PC-3 (cell line): ENCODE data around the gene CLIP1. TPM values are rescaled to one million over a fixed set of nuclear protein-coding genes. Genes with fewer than 3 reads are reported as not detected.
"Not testable (repeated sequence)": the region's sequence is repeated elsewhere in the genome, so short reads cannot be mapped to it uniquely, and the experiment has no call there.

Experiments
- ATAC-seq: fragments of 200-7000 bp; cut with Tn5 transposase; 2 replicates; pipeline ENCODE4 v1.9.1; 2020; ENCODE audit warnings: mild to moderate bottlenecking, moderate library complexity
- BruUV-seq: library from RNA; stranded (reverse); fragments of 400-500 nt; replicated peaks from 2 replicates; lab custom pipeline; 2021; lab: Mats Ljungman, UMichigan
- CTCF ChIA-PET: fragments of 300-600 bp; sonication (Branson Sonifier 250); formaldehyde crosslinking; loops from one replicate; lab custom pipeline; 2022; ENCODE audit warnings: antibody characterized with exemption; lab: Charles Lee
- POLR2A ChIA-PET: fragments of 300-600 bp; sonication (Branson Sonifier 250); formaldehyde crosslinking; loops from one replicate; lab custom pipeline; 2022; ENCODE audit warnings: antibody characterized with exemption; ENCODE audit not compliant: unreplicated experiment; lab: Charles Lee
- DNase-seq: peaks from one replicate; pipeline ENCODE4 v3.0.0-alpha.2; 2015
- H2AFZ ChIP-seq: fragments of 300-600 bp; sonication (generic); 2 replicates; pipeline ENCODE4 v1.6.0; 2016; ENCODE audit warnings: antibody characterized with exemption, low read length
- H3F3A ChIP-seq: fragments of 300-600 bp; sonication (generic); one replicate; pipeline ENCODE4 v1.6.0; 2017; ENCODE audit warnings: antibody characterized with exemption, low read length, control low read depth, mild to moderate bottlenecking; ENCODE audit not compliant: unreplicated experiment
- H3K27ac ChIP-seq: fragments of 300-600 bp; sonication (generic); 2 replicates; pipeline ENCODE4 v1.5.1; 2016; ENCODE audit warnings: mild to moderate bottlenecking, low read length
- H3K27me3 ChIP-seq: fragments of 300-600 bp; sonication (generic); 2 replicates; pipeline ENCODE4 v1.6.1; 2016; ENCODE audit warnings: low read length, mixed read lengths
- H3K36me3 ChIP-seq: fragments of 300-600 bp; sonication (generic); 2 replicates; pipeline ENCODE4 v1.6.1; 2016; ENCODE audit warnings: low read depth, mixed run types, low read length, mixed read lengths
- H3K4me1 ChIP-seq: fragments of 300-600 bp; sonication (generic); 2 replicates; pipeline ENCODE4 v1.5.1; 2016; ENCODE audit warnings: low read length; ENCODE audit not compliant: insufficient read depth
- H3K4me2 ChIP-seq: fragments of 300-600 bp; sonication (generic); 2 replicates; pipeline ENCODE4 v1.6.0; 2016; ENCODE audit warnings: low read length
- H3K4me3 ChIP-seq: fragments of 300-600 bp; sonication (generic); 2 replicates; pipeline ENCODE4 v1.5.1; 2016; ENCODE audit warnings: mild to moderate bottlenecking, low read length, mixed read lengths
- H3K79me2 ChIP-seq: fragments of 300-600 bp; sonication (generic); 2 replicates; pipeline ENCODE4 v1.6.1; 2017; ENCODE audit warnings: low read length, mixed read lengths
- H3K9ac ChIP-seq: fragments of 300-600 bp; sonication (generic); 2 replicates; pipeline ENCODE4 v1.6.0; 2016; ENCODE audit warnings: mild to moderate bottlenecking, low read length
- H3K9me2 ChIP-seq: fragments of 300-600 bp; sonication (generic); replicated peaks from 2 replicates; pipeline ENCODE4 v1.6.1; 2016; ENCODE audit warnings: mixed run types, low read length, mixed read lengths
- H3K9me3 ChIP-seq: fragments of 300-600 bp; sonication (generic); 2 replicates; pipeline ENCODE4 v1.6.1; 2016; ENCODE audit warnings: low read length, mixed read lengths
- H4K20me1 ChIP-seq: fragments of 300-600 bp; sonication (generic); 2 replicates; pipeline ENCODE4 v1.6.1; 2016; ENCODE audit warnings: low read length, mixed read lengths
- CTCF ChIP-seq: fragments of 300-600 bp; sonication (generic); conservative IDR thresholded peaks from 2 replicates; pipeline ENCODE4 v1.5.1; 2017; ENCODE audit warnings: antibody characterized with exemption, low read depth, mild to moderate bottlenecking, low read length
- EZH2 ChIP-seq: fragments of 300-600 bp; sonication (generic); IDR thresholded peaks from one replicate; pipeline ENCODE4 v1.6.1; 2017; ENCODE audit warnings: antibody characterized with exemption, mild to moderate bottlenecking, low read length; ENCODE audit not compliant: unreplicated experiment
- EZH2phosphoT487 ChIP-seq: fragments of 300-600 bp; sonication (generic); IDR thresholded peaks from 2 replicates; pipeline ENCODE4 v1.6.1; 2018; ENCODE audit warnings: mild to moderate bottlenecking, antibody characterized with exemption, low read length, borderline replicate concordance
- intact Hi-C: fragments of 100-400 bp; cut with micrococcal nuclease; formaldehyde crosslinking; loops from 2 replicates; pipeline ENCODE4 v1.9.0; 2023
- total RNA-seq: library from RNA; depleted of rRNA; stranded (reverse); fragments of >200 nt; gene quantifications from 2 replicates; pipeline ENCODE4 v1.2.3, GENCODE V29; 2014

Gene CLIP1
- total RNA-seq, 1 experiment from 2014 or later, result 46.4 TPM

- Histone ChIP-seq H3K9me2 (no peaks in the 10 kb centered on the region), H2AFZ (no peak overlapping the region), H3K36me3 (peaks cover 4% of the 10 kb centered on the region; the same call in 1 of the 2 replicates), H3K4me2 (peak overlapping the region; percentile 82), H3K79me2 (peaks cover 76% of the 10 kb centered on the region), H3K9me3 (no peaks in the 10 kb centered on the region), H4K20me1 (no peaks in the 10 kb centered on the region), H3F3A (no peaks in the 10 kb centered on the region), H3K9ac (peak overlapping the region; percentile 93), H3K4me3 (peak overlapping the region; percentile 86), H3K27ac (peak overlapping the region; percentile 83), H3K27me3 (no peaks in the 10 kb centered on the region), H3K4me1 (peaks cover 40% of the 10 kb centered on the region)
- ChIA-PET CTCF (interaction anchor here (1.8 kb wide), 1 partner anchor 20 kb away, joined by 8 read pairs; no protein-coding TSS in a partner anchor), POLR2A (interaction anchor here (0.7 kb wide), 1 partner anchor 14 kb away, joined by 5 read pairs; no protein-coding TSS in a partner anchor)
- no peak for ATAC-seq
- DNase-seq, result no peak
- intact Hi-C loops, result loop anchor here (1.0 kb wide), 3 partner anchors 20 to 51 kb away; no protein-coding TSS in a partner anchor
- TF ChIP-seq EZH2 (no peak), EZH2phosphoT487 (no peak), CTCF (no peak)
- BruUV-seq, result no TSS peak
Observed at GRCh38 chr12:122420471-122421162, 1.9 kb downstream of the CLIP1 start.

GRCh38 chr12:122419094-122419493, 3.4 kb downstream of the CLIP1 start:
- H3K9me3 ChIP-seq, H3F3A ChIP-seq, H3K36me3 ChIP-seq, ATAC-seq, H3K4me3 ChIP-seq, H3K4me2 ChIP-seq, H4K20me1 ChIP-seq, H3K9me2 ChIP-seq, H3K9ac ChIP-seq, CTCF ChIA-PET, DNase-seq, BruUV-seq, H3K27me3 ChIP-seq, intact Hi-C loops, H2AFZ ChIP-seq, POLR2A ChIA-PET, H3K27ac ChIP-seq: not testable (repeated sequence)
- peaks cover 37% of the 10 kb centered on the region for H3K4me1 ChIP-seq
- H3K79me2 ChIP-seq, result peaks cover 87% of the 10 kb centered on the region

GRCh38 chr12:122415665-122416064, 6.8 kb downstream of the CLIP1 start:
- intact Hi-C loops, H3K27ac ChIP-seq, H3K9me2 ChIP-seq, H3F3A ChIP-seq, CTCF ChIA-PET, BruUV-seq, H3K4me2 ChIP-seq, H3K36me3 ChIP-seq, H3K9ac ChIP-seq, H3K27me3 ChIP-seq, DNase-seq, H4K20me1 ChIP-seq, H2AFZ ChIP-seq, ATAC-seq, H3K4me3 ChIP-seq, H3K9me3 ChIP-seq: not testable (repeated sequence)
- Histone ChIP-seq H3K4me1 (peaks cover 20% of the 10 kb centered on the region), H3K79me2 (peaks cover 95% of the 10 kb centered on the region)
- POLR2A ChIA-PET, result interaction anchor here (0.6 kb wide), 1 partner anchor 47 kb away, joined by 17 read pairs; no protein-coding TSS in a partner anchor
